GM08714 (cell line): ENCODE measurements around the gene RAP1GAP2.
"Not testable (repeated sequence)": the region's sequence is repeated elsewhere in the genome, so short reads cannot be mapped to it uniquely, and the experiment has no call there.

Experiments used
- H3K4me3 ChIP-seq: fragments of 200-500 bp; sonication (Bioruptor generic); 2 replicates; pipeline ENCODE4 v1.5.1; 2014; ENCODE audit warnings: mild to moderate bottlenecking, low read length, inconsistent platforms
- ZNF274 ChIP-seq: IDR thresholded peaks from 2 replicates; pipeline ENCODE4 v1.6.1; 2012; ENCODE audit warnings: mild to moderate bottlenecking, low read depth, low read length

Gene RAP1GAP2

GRCh38 chr17:2815781-2816185 is 19.5 kb downstream of the RAP1GAP2 start:
- no peak overlapping the region for H3K4me3 ChIP-seq
- no peak for TF ChIP-seq ZNF274

GRCh38 chr17:2816688-2817087 is 20.4 kb downstream of the RAP1GAP2 start:
- H3K4me3 ChIP-seq = no peak overlapping the region
- no peak for TF ChIP-seq ZNF274

GRCh38 chr17:2819294-2819693 is 23.1 kb downstream of the RAP1GAP2 start:
- H3K4me3 ChIP-seq = not testable (repeated sequence)

- TF ChIP-seq ZNF274 = no peak
- no peak overlapping the region for H3K4me3 ChIP-seq
Observed at GRCh38 chr17:2819921-2820501, 23.8 kb downstream of the RAP1GAP2 start.

GRCh38 chr17:2821868-2822267 is 25.6 kb downstream of the RAP1GAP2 start:
- H3K4me3 ChIP-seq = no peak overlapping the region
- no peak for TF ChIP-seq ZNF274

- H3K4me3 ChIP-seq = no peak overlapping the region
- no peak for TF ChIP-seq ZNF274
Observed at GRCh38 chr17:2822358-2822757, 26.1 kb downstream of the RAP1GAP2 start.

- H3K4me3 ChIP-seq = no peak overlapping the region
- TF ChIP-seq ZNF274 = no peak
Observed at GRCh38 chr17:2825253-2825970, 29.2 kb downstream of the RAP1GAP2 start.

- H3K4me3 ChIP-seq = no peak overlapping the region
- TF ChIP-seq ZNF274 = no peak
Observed at GRCh38 chr17:2828397-2829038, 32.3 kb downstream of the RAP1GAP2 start.

GRCh38 chr17:2830678-2831077 is 34.4 kb downstream of the RAP1GAP2 start:
- H3K4me3 ChIP-seq = no peak overlapping the region
- TF ChIP-seq ZNF274 = no peak

- TF ChIP-seq ZNF274 = no peak
- H3K4me3 ChIP-seq = no peak overlapping the region
Observed at GRCh38 chr17:2835780-2836179, 39.5 kb downstream of the RAP1GAP2 start.

- H3K4me3 ChIP-seq = no peak overlapping the region
- no peak for TF ChIP-seq ZNF274
Observed at GRCh38 chr17:2837147-2837561, 40.9 kb downstream of the RAP1GAP2 start.

- no peak overlapping the region for H3K4me3 ChIP-seq
- TF ChIP-seq ZNF274 = no peak
Observed at GRCh38 chr17:2841606-2842005, 45.4 kb downstream of the RAP1GAP2 start.

- no peak for TF ChIP-seq ZNF274
Observed at GRCh38 chr17:2842464-2842863, 46.2 kb downstream of the RAP1GAP2 start.

GRCh38 chr17:2844416-2844815 is 48.2 kb downstream of the RAP1GAP2 start:
- no peak for TF ChIP-seq ZNF274
- H3K4me3 ChIP-seq = no peak overlapping the region

More at GRCh38 chr17:2842464-2842863, 46.2 kb downstream of the RAP1GAP2 start:
- no peak overlapping the region for H3K4me3 ChIP-seq
